SK-N-SH (cell line): ENCODE data around the gene TUBGCP3.

Experiments
- CHD2 ChIP-seq: fragments of 150-350 bp; IDR thresholded peaks from 2 replicates; pipeline ENCODE4 v1.6.1; 2018; ENCODE audit warnings: low read length; ENCODE audit not compliant: partially characterized antibody
- FOXJ3 ChIP-seq: sonication (generic); formaldehyde crosslinking; IDR thresholded peaks from 2 replicates; pipeline ENCODE4 v1.5.1; 2020; ENCODE audit warnings: mild to moderate bottlenecking, missing genetic modification reagents
- GATA2 ChIP-seq: sonication (generic); formaldehyde crosslinking; IDR thresholded peaks from 2 replicates; pipeline ENCODE4 v1.5.0; 2020; ENCODE audit warnings: mild to moderate bottlenecking, missing genetic modification reagents
- JUND ChIP-seq: IDR thresholded peaks from 2 replicates; pipeline ENCODE4 v1.4.0; 2012
- MXI1 ChIP-seq: IDR thresholded peaks from 2 replicates; pipeline ENCODE4 v1.6.1; 2012; ENCODE audit warnings: mild to moderate bottlenecking, low read depth, low read length, improper control_type of control experiment
- RCOR1 ChIP-seq: fragments of 150-350 bp; IDR thresholded peaks from 2 replicates; pipeline ENCODE4 v1.6.1; 2017; ENCODE audit warnings: antibody characterized with exemption, low read length
- TCF12 ChIP-seq: IDR thresholded peaks from 2 replicates; pipeline ENCODE4 v1.4.0; 2012
- TF ChIP-seq, protein P1 (sequence below): fragments of 200-600 bp; sonication (generic); IDR thresholded peaks from 2 replicates; pipeline ENCODE4 v1.6.1; 2017; ENCODE audit warnings: antibody characterized with exemption, mild to moderate bottlenecking, moderate library complexity
- TF ChIP-seq, protein P2 (sequence below): IDR thresholded peaks from 2 replicates; pipeline ENCODE4; 2012

DNA sequence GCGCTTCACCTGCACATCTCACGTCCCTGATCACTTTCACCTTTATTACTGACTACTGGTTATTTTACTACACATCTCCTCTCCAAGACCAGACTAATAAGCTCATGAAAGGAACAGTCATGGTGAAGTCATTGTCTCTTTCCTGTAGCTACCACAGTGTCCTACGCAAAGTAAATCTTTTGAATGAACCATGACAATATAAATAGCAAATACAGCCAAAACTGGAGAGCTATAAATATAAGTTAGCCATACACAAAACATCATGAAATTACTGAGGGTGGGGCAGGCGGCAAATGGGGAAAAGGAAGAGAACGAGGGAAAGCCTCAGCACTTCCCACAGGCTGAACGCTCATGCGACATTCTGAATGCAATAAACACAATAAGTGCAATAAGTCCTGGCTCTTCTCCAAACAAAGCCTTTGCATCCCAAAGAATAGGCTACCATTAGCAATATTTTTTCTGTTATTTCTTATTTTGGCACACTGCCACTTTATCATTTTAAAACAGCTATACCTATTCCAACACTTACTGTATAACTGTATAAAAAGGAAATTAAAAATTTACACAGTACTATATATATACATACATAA lies 62.5 kb downstream of the TUBGCP3 start:
- no peak for TF ChIP-seq MXI1
- TF ChIP-seq CHD2, result no peak
- TF ChIP-seq, protein P1, sequence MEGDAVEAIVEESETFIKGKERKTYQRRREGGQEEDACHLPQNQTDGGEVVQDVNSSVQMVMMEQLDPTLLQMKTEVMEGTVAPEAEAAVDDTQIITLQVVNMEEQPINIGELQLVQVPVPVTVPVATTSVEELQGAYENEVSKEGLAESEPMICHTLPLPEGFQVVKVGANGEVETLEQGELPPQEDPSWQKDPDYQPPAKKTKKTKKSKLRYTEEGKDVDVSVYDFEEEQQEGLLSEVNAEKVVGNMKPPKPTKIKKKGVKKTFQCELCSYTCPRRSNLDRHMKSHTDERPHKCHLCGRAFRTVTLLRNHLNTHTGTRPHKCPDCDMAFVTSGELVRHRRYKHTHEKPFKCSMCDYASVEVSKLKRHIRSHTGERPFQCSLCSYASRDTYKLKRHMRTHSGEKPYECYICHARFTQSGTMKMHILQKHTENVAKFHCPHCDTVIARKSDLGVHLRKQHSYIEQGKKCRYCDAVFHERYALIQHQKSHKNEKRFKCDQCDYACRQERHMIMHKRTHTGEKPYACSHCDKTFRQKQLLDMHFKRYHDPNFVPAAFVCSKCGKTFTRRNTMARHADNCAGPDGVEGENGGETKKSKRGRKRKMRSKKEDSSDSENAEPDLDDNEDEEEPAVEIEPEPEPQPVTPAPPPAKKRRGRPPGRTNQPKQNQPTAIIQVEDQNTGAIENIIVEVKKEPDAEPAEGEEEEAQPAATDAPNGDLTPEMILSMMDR, result no peak
- no peak for TF ChIP-seq GATA2
- TF ChIP-seq RCOR1, result no peak
- TF ChIP-seq, protein P2, sequence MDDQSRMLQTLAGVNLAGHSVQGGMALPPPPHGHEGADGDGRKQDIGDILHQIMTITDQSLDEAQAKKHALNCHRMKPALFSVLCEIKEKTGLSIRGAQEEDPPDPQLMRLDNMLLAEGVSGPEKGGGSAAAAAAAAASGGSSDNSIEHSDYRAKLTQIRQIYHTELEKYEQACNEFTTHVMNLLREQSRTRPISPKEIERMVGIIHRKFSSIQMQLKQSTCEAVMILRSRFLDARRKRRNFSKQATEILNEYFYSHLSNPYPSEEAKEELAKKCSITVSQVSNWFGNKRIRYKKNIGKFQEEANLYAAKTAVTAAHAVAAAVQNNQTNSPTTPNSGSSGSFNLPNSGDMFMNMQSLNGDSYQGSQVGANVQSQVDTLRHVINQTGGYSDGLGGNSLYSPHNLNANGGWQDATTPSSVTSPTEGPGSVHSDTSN, result no peak
- TF ChIP-seq FOXJ3 (CRISPR knock-in tag), result no peak
- TF ChIP-seq JUND, result no peak
- no peak for TF ChIP-seq TCF12
